ENCODE data around the gene DACT2.
"Not testable (repeated sequence)": the region's sequence is repeated elsewhere in the genome, so short reads cannot be mapped to it uniquely, and the experiment has no call there.

The DACT2 gene

DNA sequence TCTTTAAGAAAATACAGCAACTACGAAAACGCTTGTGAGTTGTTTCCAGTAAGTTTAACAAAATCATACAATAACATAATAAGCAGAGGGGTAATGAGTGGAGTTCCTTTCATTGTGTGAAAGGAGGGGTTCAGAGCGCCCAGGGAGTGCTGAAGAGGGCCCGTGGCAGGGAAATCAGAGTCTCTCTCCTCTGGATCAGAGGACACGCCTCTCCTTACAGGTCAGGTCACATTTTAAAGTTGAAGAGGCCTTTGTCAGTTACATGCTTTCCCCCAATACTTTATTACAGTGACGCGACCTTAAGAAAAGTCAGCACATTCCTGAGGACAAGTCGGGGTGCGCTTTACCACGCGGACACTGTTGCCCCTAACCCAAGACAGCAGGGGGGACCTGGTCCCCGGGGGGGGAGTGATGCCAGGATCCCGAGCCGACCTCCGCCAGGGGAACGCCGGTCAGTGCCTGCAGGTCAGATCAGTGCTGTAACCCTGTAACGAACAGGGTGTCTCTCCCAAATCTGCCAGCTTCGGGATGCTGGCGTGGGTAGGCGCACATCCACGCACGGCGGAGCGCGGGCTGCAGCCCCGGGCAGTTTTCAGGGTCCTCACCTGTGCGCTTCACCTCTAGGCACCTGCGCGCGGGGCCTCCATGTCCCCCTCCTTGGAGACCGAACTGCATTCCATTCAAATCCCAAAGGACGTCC, 848 bp downstream of the DACT2 start:
- Histone ChIP-seq H3K27ac (ENCODE audit: low read depth, low read length) (no peak overlapping the region), H3K4me3 (ENCODE audit: low read depth, low read length) (peak overlapping the region; percentile 67), H3K9ac (ENCODE audit: low read depth, low read length) (no peak overlapping the region), H3K4me1 (ENCODE audit: control insufficient read depth, insufficient read depth, low read length) (peaks cover 18% of the 10 kb centered on the region), H3K9me3 (ENCODE audit: control insufficient read depth, insufficient read depth, low read length) (no peaks in the 10 kb centered on the region; the same call in 1 of the 2 replicates), H3K27me3 (ENCODE audit: control insufficient read depth, insufficient read depth, low read length) (peaks cover 25% of the 10 kb centered on the region), H3K36me3 (ENCODE audit: control insufficient read depth, insufficient read depth, low read length) (no peaks in the 10 kb centered on the region)

DNA sequence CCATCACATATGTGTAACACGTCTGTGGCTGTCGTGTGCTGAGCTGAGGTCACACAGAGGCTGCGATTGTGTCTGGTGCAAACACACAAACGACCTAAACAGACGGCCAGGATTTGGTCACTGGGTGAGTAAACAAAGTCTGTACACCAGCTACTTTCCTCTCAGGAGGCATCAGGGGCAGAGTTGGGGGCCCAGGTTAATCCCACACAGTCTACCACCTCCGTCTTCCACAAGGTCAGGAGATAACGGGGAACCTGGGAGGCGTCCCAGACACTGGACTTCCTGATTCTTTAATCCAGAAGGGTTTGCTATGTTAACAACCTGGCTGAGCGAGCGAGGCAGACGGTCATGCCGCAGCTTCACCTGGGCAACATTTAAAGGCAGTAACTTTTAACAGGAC, 1.5 kb downstream of the DACT2 start:
- H3K9me3 ChIP-seq (ENCODE audit: control insufficient read depth, insufficient read depth, low read length) = no peaks in the 10 kb centered on the region; the same call in 1 of the 2 replicates
- peaks cover 25% of the 10 kb centered on the region for H3K4me1 ChIP-seq (ENCODE audit: control insufficient read depth, insufficient read depth, low read length)
- no peak overlapping the region for H3K9ac ChIP-seq (ENCODE audit: low read depth, low read length)
- peaks cover 25% of the 10 kb centered on the region for H3K27me3 ChIP-seq (ENCODE audit: control insufficient read depth, insufficient read depth, low read length)
- H3K27ac ChIP-seq (ENCODE audit: low read depth, low read length) = no peak overlapping the region
- 0 out of 2 replicates have a peak overlapping the region, but pooled peaks have one; percentile 67 for H3K4me3 ChIP-seq (ENCODE audit: low read depth, low read length)
- no peaks in the 10 kb centered on the region for H3K36me3 ChIP-seq (ENCODE audit: control insufficient read depth, insufficient read depth, low read length)

DNA sequence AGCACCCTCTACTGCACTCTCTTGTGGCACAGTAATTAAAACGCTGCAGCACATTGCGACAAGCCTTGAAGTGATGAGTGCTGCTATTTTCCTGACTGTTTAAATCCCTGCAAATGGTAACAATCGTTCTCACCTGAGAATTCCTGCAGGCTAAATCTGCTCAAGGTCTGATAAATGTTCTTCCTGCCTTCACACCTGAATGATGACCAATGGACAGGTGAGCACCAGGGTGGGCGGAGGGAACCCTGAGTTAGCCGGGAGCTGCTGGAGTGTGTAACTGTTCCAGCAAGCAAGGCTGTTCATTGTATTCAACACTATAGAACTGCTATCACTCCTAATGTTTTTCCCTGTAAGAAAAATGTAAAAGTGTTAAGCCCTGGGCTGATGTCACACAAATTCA, 4.0 kb downstream of the DACT2 start:
- no peak overlapping the region; the same call in 1 of the 2 replicates for H3K9ac ChIP-seq (ENCODE audit: low read depth, low read length)
- no peak overlapping the region for H3K4me3 ChIP-seq (ENCODE audit: low read depth, low read length)
- no peaks in the 10 kb centered on the region for H3K36me3 ChIP-seq (ENCODE audit: control insufficient read depth, insufficient read depth, low read length)
- peaks cover 30% of the 10 kb centered on the region for H3K4me1 ChIP-seq (ENCODE audit: control insufficient read depth, insufficient read depth, low read length)
- H3K27me3 ChIP-seq (ENCODE audit: control insufficient read depth, insufficient read depth, low read length) = peaks cover 21% of the 10 kb centered on the region
- no peaks in the 10 kb centered on the region for H3K9me3 ChIP-seq (ENCODE audit: control insufficient read depth, insufficient read depth, low read length)
- H3K27ac ChIP-seq (ENCODE audit: low read depth, low read length) = no peak overlapping the region

DNA sequence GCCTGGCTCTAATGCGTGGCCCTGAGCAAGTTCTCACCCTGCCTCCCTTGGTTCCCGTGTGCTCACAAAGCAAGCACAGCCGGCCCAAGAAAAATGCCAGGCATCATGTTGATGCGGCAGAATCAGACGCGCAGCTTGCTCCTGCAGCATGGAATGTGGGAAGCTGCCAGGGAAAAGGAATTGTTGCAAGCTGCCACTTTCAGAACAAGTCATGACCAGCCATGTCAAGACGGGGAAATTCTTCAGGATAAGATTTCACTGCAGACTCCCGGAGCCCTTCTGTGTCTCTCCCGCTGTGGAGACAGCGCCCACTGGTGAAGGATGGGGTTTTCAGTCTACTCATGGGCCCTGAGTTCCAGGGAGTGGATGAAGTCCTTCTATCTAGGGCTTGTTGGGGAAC, 4.6 kb downstream of the DACT2 start:
- peaks cover 30% of the 10 kb centered on the region for H3K4me1 ChIP-seq (ENCODE audit: control insufficient read depth, insufficient read depth, low read length)
- no peak overlapping the region for H3K4me3 ChIP-seq (ENCODE audit: low read depth, low read length)
- peaks cover 16% of the 10 kb centered on the region for H3K27me3 ChIP-seq (ENCODE audit: control insufficient read depth, insufficient read depth, low read length)
- H3K9ac ChIP-seq (ENCODE audit: low read depth, low read length) = no peak overlapping the region
- H3K9me3 ChIP-seq (ENCODE audit: control insufficient read depth, insufficient read depth, low read length) = no peaks in the 10 kb centered on the region
- H3K27ac ChIP-seq (ENCODE audit: low read depth, low read length) = no peak overlapping the region
- no peaks in the 10 kb centered on the region for H3K36me3 ChIP-seq (ENCODE audit: control insufficient read depth, insufficient read depth, low read length)

DNA sequence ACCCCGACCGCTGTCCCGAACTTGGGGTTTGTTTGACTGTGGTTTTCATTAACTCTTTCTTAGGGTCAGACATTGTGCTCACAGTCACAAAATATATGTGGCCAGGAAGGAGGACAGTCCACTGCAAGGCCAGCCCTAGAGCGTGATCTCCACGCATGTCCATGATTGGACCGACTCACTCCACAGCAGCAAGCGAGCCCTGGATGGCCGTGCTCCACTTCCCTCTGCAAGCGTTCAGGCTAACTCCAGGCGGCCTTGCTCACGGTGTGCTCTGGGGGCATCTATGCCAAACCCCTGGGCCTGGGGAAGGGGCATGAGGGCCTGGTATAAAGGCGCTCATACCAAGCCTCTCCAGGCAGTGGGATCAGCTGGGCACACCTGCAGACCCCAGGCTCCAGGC, 5.6 kb downstream of the DACT2 start:
- no peaks in the 10 kb centered on the region for H3K9me3 ChIP-seq (ENCODE audit: control insufficient read depth, insufficient read depth, low read length)
- no peaks in the 10 kb centered on the region for H3K36me3 ChIP-seq (ENCODE audit: control insufficient read depth, insufficient read depth, low read length)
- H3K9ac ChIP-seq (ENCODE audit: low read depth, low read length) = no peak overlapping the region
- no peak overlapping the region for H3K4me3 ChIP-seq (ENCODE audit: low read depth, low read length)
- peaks cover 12% of the 10 kb centered on the region for H3K27me3 ChIP-seq (ENCODE audit: control insufficient read depth, insufficient read depth, low read length)
- peaks cover 30% of the 10 kb centered on the region for H3K4me1 ChIP-seq (ENCODE audit: control insufficient read depth, insufficient read depth, low read length)
- peak overlapping the region; percentile 82 for H3K27ac ChIP-seq (ENCODE audit: low read depth, low read length)

DNA sequence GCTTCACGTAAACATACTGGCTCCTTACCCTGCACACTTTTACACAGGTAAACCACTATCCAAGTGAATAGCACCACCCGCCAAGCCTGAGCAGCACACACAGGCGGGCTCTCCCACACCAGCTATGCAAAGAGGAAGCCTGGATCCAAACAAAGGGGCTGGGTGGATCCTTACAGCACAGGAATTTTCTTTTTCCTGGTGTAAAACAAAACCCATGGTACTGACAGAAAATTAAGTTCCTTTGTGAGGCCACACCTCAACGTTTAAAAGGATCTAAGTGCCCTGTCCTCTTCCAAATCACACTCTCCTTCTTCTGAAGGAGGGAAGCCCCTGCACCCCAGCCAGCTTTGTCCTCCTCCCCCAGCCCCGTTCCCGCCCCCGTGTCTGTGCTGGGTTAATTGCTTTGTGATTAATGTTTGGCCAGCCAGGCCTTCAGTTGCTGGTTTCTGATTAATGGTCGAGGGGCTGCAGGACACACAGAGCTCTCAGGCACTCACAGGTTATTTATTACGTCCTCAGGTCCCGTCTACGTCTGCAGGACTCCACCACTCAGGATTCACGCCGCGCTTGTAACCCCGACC, 6.1 kb downstream of the DACT2 start:
- Histone ChIP-seq H3K9me3 (ENCODE audit: control insufficient read depth, insufficient read depth, low read length) (no peaks in the 10 kb centered on the region), H3K27me3 (ENCODE audit: control insufficient read depth, insufficient read depth, low read length) (peaks cover 7% of the 10 kb centered on the region), H3K27ac (ENCODE audit: low read depth, low read length) (peak overlapping the region; percentile 82), H3K9ac (ENCODE audit: low read depth, low read length) (peak overlapping the region; percentile 38; the same call in 1 of the 2 replicates), H3K4me1 (ENCODE audit: control insufficient read depth, insufficient read depth, low read length) (peaks cover 27% of the 10 kb centered on the region), H3K36me3 (ENCODE audit: control insufficient read depth, insufficient read depth, low read length) (no peaks in the 10 kb centered on the region), H3K4me3 (ENCODE audit: low read depth, low read length) (no peak overlapping the region)

DNA sequence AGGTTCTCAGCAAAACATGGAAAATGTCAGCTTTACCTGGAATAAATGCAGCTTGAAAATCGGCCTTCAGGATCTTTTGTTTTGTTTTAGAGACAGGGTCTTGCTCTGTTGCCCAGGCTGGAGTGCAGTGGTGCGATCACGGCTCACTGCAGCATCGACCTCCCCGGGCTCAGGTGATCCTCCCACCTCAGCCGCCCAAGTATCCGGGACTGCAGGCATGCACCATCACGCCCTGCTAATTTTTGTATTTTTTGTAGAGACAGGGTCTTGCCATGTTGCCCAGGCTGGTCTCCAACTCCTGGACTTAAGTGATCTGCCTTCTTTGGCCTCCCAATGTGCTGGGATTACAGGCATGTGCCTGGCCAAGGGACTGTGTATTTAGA, 7.5 kb downstream of the DACT2 start:
- H3K9ac ChIP-seq (ENCODE audit: low read depth, low read length); H3K9me3 ChIP-seq (ENCODE audit: control insufficient read depth, insufficient read depth, low read length); H3K4me3 ChIP-seq (ENCODE audit: low read depth, low read length); H3K27me3 ChIP-seq (ENCODE audit: control insufficient read depth, insufficient read depth, low read length); H3K36me3 ChIP-seq (ENCODE audit: control insufficient read depth, insufficient read depth, low read length); H3K27ac ChIP-seq (ENCODE audit: low read depth, low read length): not testable (repeated sequence)
- H3K4me1 ChIP-seq (ENCODE audit: control insufficient read depth, insufficient read depth, low read length) = peaks cover 26% of the 10 kb centered on the region

DNA sequence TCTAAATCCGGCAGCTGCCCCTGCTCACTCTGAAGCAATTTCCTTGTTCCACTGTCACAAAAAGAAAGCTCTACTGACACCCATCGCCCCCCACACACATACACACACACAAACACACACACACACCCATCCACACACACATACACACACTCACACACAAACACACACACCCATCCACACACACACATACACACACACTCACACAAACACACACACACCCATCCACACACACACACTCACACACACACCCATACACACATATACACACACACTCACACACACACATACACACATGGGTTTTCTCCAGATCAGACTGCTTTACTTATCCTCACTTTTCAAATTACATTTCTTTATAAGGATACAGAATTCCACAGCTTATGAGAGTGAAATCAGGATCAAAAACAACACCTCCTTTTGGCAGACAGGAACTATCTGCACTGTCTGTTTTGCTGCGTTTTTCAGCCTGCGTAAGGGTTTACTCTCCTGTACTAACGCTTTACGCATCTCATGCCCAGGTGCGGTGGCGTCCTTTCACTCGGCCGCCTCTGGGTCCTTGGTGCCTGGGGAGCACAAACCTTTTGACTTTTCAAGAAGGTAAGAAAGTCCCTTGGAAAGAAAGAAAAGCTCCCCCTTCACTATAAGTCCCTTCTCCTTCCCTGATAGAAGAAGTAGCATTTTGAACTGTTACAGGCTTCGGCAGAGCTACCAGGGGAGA, 8.0 kb downstream of the DACT2 start:
- Histone ChIP-seq H3K27ac (ENCODE audit: low read depth, low read length) (no peak overlapping the region), H3K36me3 (ENCODE audit: control insufficient read depth, insufficient read depth, low read length) (no peaks in the 10 kb centered on the region), H3K4me1 (ENCODE audit: control insufficient read depth, insufficient read depth, low read length) (peaks cover 26% of the 10 kb centered on the region), H3K9ac (ENCODE audit: low read depth, low read length) (no peak overlapping the region), H3K4me3 (ENCODE audit: low read depth, low read length) (no peak overlapping the region), H3K9me3 (ENCODE audit: control insufficient read depth, insufficient read depth, low read length) (no peaks in the 10 kb centered on the region), H3K27me3 (ENCODE audit: control insufficient read depth, insufficient read depth, low read length) (no peaks in the 10 kb centered on the region; the same call in 1 of the 2 replicates)

DNA sequence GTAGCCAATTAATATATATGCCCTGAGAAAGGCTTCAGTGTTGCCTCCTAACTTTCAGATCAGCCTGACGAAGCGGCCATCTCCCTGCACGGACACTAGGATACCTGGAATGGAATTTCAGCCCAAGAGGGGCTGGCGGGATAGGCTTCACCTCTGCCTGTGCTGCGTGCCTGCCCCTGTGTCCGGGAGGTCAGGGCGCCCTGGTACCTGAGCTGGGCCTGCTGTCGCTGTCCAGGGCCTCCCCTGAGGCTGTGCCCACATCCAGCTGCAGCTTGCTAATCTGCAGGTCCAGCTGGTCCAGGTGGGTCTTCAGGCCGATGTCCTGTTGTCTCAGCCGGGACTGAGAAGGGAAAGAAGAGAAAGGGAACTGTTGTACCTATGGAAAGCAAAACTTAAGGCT, 8.6 kb downstream of the DACT2 start:
- Histone ChIP-seq H3K27ac (ENCODE audit: low read depth, low read length) (no peak overlapping the region), H3K4me3 (ENCODE audit: low read depth, low read length) (no peak overlapping the region), H3K9ac (ENCODE audit: low read depth, low read length) (no peak overlapping the region), H3K36me3 (ENCODE audit: control insufficient read depth, insufficient read depth, low read length) (no peaks in the 10 kb centered on the region), H3K4me1 (ENCODE audit: control insufficient read depth, insufficient read depth, low read length) (peaks cover 26% of the 10 kb centered on the region), H3K9me3 (ENCODE audit: control insufficient read depth, insufficient read depth, low read length) (no peaks in the 10 kb centered on the region), H3K27me3 (ENCODE audit: control insufficient read depth, insufficient read depth, low read length) (no peaks in the 10 kb centered on the region; the same call in 1 of the 2 replicates)

DNA sequence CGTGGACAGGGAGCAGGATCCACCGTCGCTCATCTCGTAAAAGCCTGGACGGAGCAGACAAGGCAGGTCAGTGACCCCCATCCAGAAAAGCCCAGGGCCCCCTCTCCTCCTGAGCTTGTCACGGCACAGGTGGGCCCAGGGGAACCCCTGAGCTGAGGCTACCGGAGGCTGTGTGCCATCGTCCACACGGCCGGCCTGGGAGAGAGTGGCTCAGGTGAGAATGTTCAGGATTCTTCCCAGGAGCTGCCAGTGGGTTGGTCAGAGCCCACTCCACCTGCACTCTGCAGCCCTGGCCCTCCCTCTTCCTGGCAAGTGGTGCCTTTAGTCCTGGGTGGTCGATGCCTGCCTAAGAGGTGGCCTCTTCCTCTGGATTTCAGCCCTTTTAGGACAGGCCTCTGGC, 9.2 kb downstream of the DACT2 start:
- no peak overlapping the region for H3K9ac ChIP-seq (ENCODE audit: low read depth, low read length)

DNA sequence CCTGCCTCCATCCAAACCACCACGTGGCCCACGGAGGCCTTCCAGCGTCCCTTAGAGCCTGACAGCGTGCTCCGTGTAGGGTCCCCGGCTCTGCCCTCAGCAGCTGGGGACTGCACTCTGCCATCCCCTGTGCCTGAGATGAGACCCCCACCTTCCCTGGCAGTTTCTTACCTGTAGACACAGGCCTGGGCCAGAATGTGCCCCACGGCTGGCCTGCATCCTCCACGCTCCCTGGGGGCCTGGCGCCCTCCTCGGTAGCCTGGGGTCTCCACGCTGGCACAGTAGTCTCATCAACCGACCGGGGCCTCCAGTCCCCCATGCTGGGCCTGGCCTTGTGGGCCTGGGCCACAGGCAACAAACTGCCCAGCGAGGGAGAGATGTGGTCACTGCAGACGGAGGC, 9.6 kb downstream of the DACT2 start:
- Histone ChIP-seq H3K9ac (ENCODE audit: low read depth, low read length) (no peak overlapping the region), H3K27me3 (ENCODE audit: control insufficient read depth, insufficient read depth, low read length) (no peaks in the 10 kb centered on the region), H3K9me3 (ENCODE audit: control insufficient read depth, insufficient read depth, low read length) (no peaks in the 10 kb centered on the region)

More for the DNA sequence above, 9.2 kb downstream of the DACT2 start:
- H3K27me3 ChIP-seq (ENCODE audit: control insufficient read depth, insufficient read depth, low read length) = no peaks in the 10 kb centered on the region
- H3K36me3 ChIP-seq (ENCODE audit: control insufficient read depth, insufficient read depth, low read length) = no peaks in the 10 kb centered on the region
- peaks cover 26% of the 10 kb centered on the region for H3K4me1 ChIP-seq (ENCODE audit: control insufficient read depth, insufficient read depth, low read length)
- H3K27ac ChIP-seq (ENCODE audit: low read depth, low read length) = no peak overlapping the region
- H3K4me3 ChIP-seq (ENCODE audit: low read depth, low read length) = no peak overlapping the region
- H3K9me3 ChIP-seq (ENCODE audit: control insufficient read depth, insufficient read depth, low read length) = no peaks in the 10 kb centered on the region

More for the DNA sequence above, 9.6 kb downstream of the DACT2 start:
- Histone ChIP-seq H3K27ac (ENCODE audit: low read depth, low read length) (no peak overlapping the region), H3K4me3 (ENCODE audit: low read depth, low read length) (no peak overlapping the region), H3K36me3 (ENCODE audit: control insufficient read depth, insufficient read depth, low read length) (no peaks in the 10 kb centered on the region), H3K4me1 (ENCODE audit: control insufficient read depth, insufficient read depth, low read length) (peaks cover 24% of the 10 kb centered on the region)

Data from HUES48 (cell line).